ENCODE data around the gene CNPPD1. TPM values are rescaled to one million over a fixed set of nuclear protein-coding genes. Genes with fewer than 3 reads are reported as not detected.

The CNPPD1 gene
- total and polyA plus RNA-seq, 2 of the 8 experiments (the other 6 are each of a cell fraction or from before 2014, with no cell fraction given): 32.9 to 35.9 TPM

DNA sequence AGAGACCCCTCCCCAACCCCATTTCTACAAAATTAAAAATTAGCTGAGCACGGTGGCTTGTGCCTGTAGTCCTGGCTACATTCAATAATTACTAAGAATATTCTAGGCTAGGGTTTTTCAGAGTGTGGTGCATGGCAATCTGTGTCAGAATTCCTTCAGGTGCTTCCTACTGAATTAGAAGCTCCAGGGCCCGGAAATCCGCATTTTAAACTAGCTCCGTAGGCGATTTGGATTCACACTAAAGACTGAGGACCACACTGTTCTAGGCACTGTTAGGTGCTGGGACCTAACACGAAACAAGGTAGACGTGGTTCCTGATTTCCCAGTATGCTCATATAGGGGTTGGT lies 29.2 kb upstream of the CNPPD1 start (continued):
- TF ChIP-seq EP300 (IDR thresholded peaks at IDR 0.05; ENCODE audit: borderline replicate concordance in 1 of 2, low read depth in 2 of 2, low read length in 2 of 2): no peak
- TF ChIP-seq CTBP2 (IDR thresholded peaks at IDR 0.05; ENCODE audit: borderline replicate concordance, insufficient read depth, insufficient read length, low read length): no peak
- TF ChIP-seq SP4 (IDR thresholded peaks at IDR 0.05; ENCODE audit: low read length): no peak
- no peak for TF ChIP-seq BACH1 (IDR thresholded peaks at IDR 0.05; ENCODE audit: low read length)
- TF ChIP-seq, protein P1, sequence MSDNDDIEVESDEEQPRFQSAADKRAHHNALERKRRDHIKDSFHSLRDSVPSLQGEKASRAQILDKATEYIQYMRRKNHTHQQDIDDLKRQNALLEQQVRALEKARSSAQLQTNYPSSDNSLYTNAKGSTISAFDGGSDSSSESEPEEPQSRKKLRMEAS (IDR thresholded peaks at IDR 0.05): no peak
- TF ChIP-seq SP2 (IDR thresholded peaks at IDR 0.05; ENCODE audit: low read length): no peak

Measured in H1 (cell line).